ENCODE results near the gene LCAT.

DNA sequence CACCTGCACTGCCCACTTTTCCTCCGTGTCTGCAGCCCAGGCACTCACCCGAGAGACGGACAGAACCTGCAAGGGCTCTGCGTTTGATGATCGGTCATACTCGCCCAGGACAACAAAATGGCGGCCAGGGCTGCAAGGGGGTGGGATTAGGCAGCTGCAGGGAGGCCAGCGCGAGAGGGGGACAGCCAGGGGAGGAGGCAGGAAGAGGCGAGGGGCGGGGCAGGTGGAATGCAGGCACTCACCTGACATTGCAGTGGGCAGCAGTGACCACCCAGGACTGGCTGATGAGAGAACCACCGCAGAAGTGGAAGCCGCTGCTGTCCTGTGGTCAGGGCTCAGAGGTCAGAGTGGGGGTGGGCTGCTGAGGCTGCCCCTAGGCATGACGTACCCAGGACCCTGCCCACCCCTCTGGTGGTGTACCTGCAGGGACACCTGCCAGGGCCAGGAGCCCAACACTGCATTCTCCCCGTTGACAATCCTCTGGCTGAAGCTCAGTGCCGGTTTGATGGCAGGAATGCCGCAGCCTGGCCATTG lies 13.2 kb downstream of the LCAT start:
- TF ChIP-seq CTCF (IDR thresholded peaks at IDR 0.05) (no peak), POLR2A (IDR thresholded peaks at IDR 0.05) (no peak)

Measured in Peyer's patch (tissue), 4 donors.